ENCODE measurements around the gene NLK.
"Not testable (repeated sequence)": the region's sequence is repeated elsewhere in the genome, so short reads cannot be mapped to it uniquely, and the experiment has no call there.

GRCh38 chr17:28098591-28098990 lies 56.1 kb downstream of the NLK start:
- TF ChIP-seq POLR2A (IDR thresholded peaks at IDR 0.05; ENCODE audit: low read depth, low read length); POLR2AphosphoS5 (IDR thresholded peaks at IDR 0.05; ENCODE audit: insufficient read depth, low read depth, low read length); CTCF (IDR thresholded peaks at IDR 0.05; ENCODE audit: extremely low read depth in 1 of 2, insufficient read depth in 1 of 2, low read depth in 1 of 2, low read length in 2 of 2); EZH2 (IDR thresholded peaks at IDR 0.05; ENCODE audit: borderline replicate concordance, low read depth, low read length, severe bottlenecking); MAX (IDR thresholded peaks at IDR 0.05; ENCODE audit: insufficient read depth, insufficient read length); FOS (IDR thresholded peaks at IDR 0.05; ENCODE audit: borderline replicate concordance, insufficient read depth, low read length): not testable (repeated sequence)

All from endothelial cell of umbilical vein (primary cell).